Erythroblast (primary cell): ENCODE data around the gene ZNF487.
A peak's percentile ranks its signal among the peaks of the same experiment; 100 is the strongest.
"Not testable (repeated sequence)": the region's sequence is repeated elsewhere in the genome, so short reads cannot be mapped to it uniquely, and the experiment has no call there.

Experiments used
- DNase-seq, 2 experiments: peaks; one replicate each; lab custom pipeline; 2025; lab: John Stamatoyannopoulos, UW
- GATA1 ChIP-seq: IDR thresholded peaks from 2 replicates; pipeline ENCODE4 v1.6.1; 2011; ENCODE audit warnings: low read depth, mild to moderate bottlenecking, control low read depth, low read length, moderate library complexity
- POLR2A ChIP-seq: IDR thresholded peaks from 2 replicates; pipeline ENCODE4 v1.6.1; 2011; ENCODE audit warnings: mild to moderate bottlenecking, low read length

The ZNF487 gene

GRCh38 chr10:43430926-43431663 lies 5.8 kb upstream of the ZNF487 start:
- TF ChIP-seq POLR2A (no peak), GATA1 (no peak)
- DNase-seq: no peak

GRCh38 chr10:43437141-43437870 lies 395 bp downstream of the ZNF487 start:
- DNase-seq: no peak
- TF ChIP-seq POLR2A: no peak
- no peak for TF ChIP-seq GATA1

- DNase-seq: no peak
- TF ChIP-seq POLR2A (no peak), GATA1 (no peak)
Observed at GRCh38 chr10:43440463-43441134, 3.7 kb downstream of the ZNF487 start.

- no peak for TF ChIP-seq GATA1
- no peak for TF ChIP-seq POLR2A
- no peak for DNase-seq
Observed at GRCh38 chr10:43444323-43444722, 7.4 kb downstream of the ZNF487 start.

- DNase-seq: no peak
- no peak for TF ChIP-seq POLR2A
- TF ChIP-seq GATA1: no peak
Observed at GRCh38 chr10:43444897-43445466, 8.1 kb downstream of the ZNF487 start.

GRCh38 chr10:43446219-43447017 lies 9.5 kb downstream of the ZNF487 start:
- DNase-seq: not testable (repeated sequence)

- no peak for DNase-seq
- no peak for TF ChIP-seq POLR2A
- no peak for TF ChIP-seq GATA1
Observed at GRCh38 chr10:43448742-43449141, 11.8 kb downstream of the ZNF487 start.

- DNase-seq: no peak
- TF ChIP-seq POLR2A: no peak
- TF ChIP-seq GATA1: no peak
Observed at GRCh38 chr10:43452356-43452914, 15.5 kb downstream of the ZNF487 start.

GRCh38 chr10:43453266-43453831 lies 16.4 kb downstream of the ZNF487 start:
- no peak for TF ChIP-seq GATA1
- TF ChIP-seq POLR2A: no peak
- DNase-seq: no peak

- DNase-seq: not testable (repeated sequence)
Observed at GRCh38 chr10:43454025-43454424, 17.1 kb downstream of the ZNF487 start.

GRCh38 chr10:43456561-43456960 lies 19.6 kb downstream of the ZNF487 start:
- not testable (repeated sequence) for DNase-seq

- TF ChIP-seq GATA1: no peak
- TF ChIP-seq POLR2A: no peak
- no peak for DNase-seq
Observed at GRCh38 chr10:43458227-43458626, 21.3 kb downstream of the ZNF487 start.

- TF ChIP-seq GATA1 (no peak), POLR2A (no peak)
- peak; percentile 84 to 90 for DNase-seq
Observed at GRCh38 chr10:43461950-43462349, 25.0 kb downstream of the ZNF487 start.

- DNase-seq: not testable (repeated sequence)
Observed at GRCh38 chr10:43465086-43465735, 28.3 kb downstream of the ZNF487 start.

- not testable (repeated sequence) for DNase-seq
Observed at GRCh38 chr10:43465736-43466120, 28.8 kb downstream of the ZNF487 start.
